CD4-positive, alpha-beta T cell treated with Interleukin-15 for 1 hour (primary cell): ENCODE measurements around the gene CXCL17.

Experiments used
- DNase-seq: peaks from one replicate; pipeline ENCODE4 v3.0.0-alpha.2; 2020

CXCL17 gene

DNA sequence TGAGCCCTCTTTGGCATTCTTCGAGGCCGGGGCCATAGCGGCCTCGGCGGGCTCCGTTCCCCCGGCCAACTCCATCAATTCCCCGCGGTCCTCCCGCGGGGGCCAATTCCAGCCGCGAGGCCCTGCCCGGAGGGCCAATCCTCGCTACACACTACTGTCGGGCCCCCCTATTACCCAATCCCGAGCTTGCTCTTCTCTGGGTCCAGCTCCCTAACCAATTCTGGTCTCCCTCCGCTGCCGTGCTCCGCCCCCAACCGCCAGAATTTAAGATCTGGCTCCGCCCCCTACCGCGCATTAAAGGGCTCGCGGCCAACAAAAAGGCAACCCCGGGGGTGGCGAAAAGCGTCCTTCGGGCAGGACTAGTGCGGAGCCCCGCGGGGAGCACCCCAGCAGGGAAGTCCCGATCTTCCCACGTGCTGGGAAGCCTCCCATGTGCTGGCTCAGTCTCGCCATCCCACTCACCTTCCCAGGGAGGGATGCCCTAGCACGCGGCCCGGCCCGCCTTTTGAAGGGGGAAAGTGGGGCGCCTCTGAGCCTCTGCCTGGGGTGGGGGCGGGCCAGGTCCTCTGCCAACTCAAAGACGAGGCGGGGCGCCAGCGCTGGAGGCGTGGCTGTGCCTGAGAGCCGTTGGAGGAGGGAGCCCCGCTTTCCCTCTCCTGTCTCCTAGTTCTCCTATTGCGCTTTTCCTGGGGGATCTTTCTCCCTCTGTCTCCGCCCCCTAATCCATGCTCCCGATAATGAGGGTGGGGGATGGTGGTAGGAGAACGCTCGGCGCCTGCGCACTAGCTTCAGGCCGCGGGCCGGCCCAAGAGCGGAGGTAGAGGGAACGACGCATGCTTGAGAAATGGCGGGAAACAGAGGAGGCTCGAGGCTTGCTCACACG lies 19.0 kb downstream of the CXCL17 start:
- DNase-seq, result peak; percentile 93

DNA sequence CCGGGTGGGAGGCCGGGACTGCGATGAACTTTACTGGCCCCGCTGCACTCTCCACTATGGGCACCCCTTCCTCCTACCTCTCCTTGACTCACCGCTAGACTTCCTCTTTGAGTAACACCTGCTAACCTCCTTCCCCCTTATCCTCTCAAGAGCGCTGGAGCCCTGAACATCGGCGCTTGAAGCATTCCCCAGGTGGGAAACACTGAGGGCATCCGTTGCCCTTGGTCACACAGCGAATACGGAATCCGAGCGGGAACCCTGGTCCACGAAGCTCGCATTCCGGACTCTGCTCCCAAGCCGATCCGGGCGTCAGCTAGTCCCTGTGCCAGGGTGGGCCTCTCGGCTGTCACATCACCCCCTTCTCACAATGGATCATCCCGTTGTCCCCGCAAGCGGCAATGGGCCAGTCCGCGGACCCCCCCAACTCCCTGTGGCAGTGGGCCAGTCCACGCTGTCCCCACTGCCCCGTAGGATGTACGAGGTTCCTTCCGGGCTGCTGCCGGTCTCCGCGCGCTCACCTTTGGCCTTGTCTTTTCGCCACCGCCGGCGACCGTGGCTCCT lies 19.8 kb downstream of the CXCL17 start:
- DNase-seq, result peak; percentile 57

DNA sequence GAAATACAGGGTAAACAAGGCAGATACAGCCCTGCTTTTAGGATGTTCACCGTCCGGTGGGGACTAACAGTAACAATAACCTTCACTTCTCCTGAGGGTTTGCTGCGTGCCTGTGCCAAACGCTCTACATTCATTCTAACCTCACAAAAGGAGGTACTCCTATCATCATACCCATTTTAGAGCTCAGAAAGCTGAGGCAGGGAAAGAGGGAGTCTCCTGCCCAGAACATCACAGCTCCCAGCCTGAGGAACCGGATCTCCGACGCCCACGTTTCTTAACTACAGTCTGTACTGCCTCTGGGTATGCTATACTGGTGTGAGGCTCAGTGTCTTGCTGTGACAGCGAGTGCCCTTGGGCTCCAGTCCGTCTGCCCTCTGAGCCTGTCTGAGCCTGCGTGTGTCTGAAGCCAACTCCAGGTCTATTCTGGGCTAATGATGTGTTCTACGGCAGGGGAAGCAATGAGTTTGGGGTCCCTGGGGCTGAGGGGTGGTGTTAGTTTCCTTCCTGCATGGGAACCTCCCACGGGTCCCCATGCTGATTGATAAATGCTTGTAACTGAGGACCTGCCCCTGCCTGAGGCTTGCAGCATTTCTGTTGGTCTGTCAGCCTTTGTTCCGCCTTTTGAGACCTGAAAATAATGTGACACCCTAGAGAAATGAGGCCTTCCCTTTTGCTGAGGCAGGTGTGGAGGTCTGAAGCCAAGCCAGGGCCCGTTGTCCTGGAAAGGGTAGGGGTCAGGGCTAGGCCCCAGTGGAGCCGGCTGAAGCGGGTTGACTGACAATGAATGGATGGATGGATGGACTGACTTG lies 20.4 kb downstream of the CXCL17 start:
- no peak for DNase-seq

DNA sequence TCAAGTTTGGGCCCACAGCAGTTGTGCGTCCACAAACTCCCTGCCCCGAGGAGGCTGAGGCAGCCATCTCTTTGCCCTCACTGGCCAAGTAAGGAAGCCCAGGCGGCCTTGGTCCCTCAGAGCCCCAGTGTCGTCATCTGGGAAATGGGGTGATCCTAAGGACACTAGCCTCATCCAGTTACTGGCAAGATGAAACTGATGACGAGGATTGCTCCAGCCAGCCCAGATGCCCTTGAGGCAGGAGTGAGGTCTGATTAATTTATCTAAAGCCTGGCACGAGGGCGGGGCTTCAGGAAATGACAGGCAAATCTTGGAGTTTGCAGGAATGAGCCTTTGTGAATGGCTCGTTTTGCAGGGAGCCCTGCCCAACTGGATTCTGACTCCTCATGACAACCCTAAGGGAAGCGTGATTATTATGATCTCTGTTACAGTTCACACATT lies 21.1 kb downstream of the CXCL17 start:
- no peak for DNase-seq

DNA sequence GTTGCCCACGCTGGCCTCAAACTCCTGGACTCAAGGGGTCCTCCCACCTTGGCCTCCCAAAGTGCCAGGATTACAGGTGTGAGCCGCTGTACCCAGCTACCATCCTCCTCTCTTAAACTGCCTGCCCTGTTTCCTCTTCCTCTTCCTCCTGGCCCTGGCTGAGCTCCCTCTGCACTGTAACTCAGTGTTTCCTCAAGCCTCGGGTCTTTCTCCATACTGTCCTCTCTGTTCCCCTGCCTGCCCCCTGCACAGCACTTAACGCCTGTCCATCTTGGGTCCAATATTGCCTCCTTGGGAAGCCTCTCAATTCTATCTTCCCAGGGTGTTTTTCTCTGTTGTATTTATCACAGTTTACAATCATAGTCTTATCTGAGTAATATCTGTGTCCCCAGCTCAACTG lies 21.6 kb downstream of the CXCL17 start:
- DNase-seq, result no peak

DNA sequence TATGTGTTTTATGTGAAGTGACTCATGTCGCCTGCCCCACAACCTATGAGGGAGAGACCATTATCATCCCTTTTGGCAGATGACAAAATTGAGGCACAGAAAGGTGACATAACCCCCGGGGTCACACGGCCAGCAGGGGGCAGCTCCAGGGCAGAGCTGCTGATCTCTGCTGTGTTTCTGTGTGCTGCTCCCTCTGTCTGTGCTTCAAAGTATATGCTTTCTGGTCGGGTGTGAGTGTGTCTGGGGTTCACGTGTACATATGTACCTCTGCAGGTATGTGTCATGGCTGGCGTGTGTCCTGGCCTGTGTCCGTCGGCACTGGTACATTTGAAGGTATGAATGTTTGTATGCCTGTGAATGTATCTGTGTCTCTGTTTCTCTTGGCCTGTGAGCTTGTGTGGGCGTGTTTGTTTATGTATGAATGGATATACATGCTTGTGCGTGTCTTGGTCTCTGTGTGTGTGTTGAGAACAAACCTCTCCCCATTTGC lies 22.6 kb downstream of the CXCL17 start:
- peak; percentile 75 for DNase-seq

DNA sequence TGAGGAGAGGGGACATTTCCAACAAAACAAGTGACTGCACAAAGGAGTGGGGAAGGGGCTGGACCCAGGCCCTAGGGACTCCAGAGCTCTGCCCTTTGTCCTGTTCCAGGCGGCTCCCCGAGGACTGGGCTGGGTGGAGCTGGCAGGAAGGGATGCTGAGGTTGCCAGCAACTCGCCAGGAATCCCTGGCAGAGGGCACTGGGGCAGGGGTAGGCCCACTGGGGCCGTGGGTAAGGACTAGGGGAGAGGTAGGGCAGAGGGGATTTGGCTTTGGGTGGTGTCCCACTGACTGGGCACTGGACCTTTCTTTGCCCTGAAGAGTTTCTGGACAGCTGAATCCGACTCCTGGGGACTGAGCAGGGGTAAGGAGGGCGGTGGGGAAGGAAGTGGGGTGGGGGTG lies 23.4 kb downstream of the CXCL17 start:
- DNase-seq, result no peak

DNA sequence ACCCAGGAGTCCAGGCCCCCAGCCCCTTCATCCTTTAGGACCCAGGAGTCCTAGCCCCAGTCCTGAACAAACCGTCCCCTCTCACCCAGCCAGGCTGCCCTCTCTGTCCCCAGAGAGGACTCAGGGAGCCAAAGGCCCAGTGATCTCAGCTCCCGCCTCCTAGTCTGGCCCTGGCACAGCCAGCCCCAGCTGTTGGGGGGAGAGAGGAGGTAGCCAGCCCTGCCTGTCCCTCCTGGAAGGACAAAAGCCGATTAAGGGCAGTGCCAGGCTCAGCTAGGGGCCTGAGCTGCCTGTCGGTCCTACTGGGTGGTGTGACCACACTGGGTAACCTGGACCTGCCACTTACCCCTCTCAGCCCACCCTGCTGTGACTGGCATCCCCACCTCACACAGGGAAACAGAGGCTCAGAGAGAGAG lies 30.1 kb downstream of the CXCL17 start:
- no peak for DNase-seq

DNA sequence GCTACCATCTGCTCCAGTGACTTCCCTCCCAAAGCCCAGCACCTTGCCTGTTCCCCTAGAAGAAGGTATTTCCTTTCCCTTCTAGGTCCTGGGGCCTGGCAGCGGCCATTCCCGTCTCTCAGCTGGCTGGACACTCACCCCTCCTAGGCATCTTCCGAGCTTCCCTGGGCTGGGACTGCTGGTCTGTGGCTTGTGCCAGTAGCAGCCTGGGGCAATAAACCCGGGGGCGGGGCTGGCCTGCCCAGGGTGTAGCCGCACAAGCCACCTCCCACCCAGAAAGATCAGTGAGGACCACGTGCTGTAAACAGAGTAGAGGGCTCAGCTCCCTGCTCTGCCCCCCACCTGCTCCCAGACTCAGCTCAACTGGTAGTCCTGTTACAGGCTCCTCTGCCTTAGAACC lies 30.5 kb downstream of the CXCL17 start:
- no peak for DNase-seq

DNA sequence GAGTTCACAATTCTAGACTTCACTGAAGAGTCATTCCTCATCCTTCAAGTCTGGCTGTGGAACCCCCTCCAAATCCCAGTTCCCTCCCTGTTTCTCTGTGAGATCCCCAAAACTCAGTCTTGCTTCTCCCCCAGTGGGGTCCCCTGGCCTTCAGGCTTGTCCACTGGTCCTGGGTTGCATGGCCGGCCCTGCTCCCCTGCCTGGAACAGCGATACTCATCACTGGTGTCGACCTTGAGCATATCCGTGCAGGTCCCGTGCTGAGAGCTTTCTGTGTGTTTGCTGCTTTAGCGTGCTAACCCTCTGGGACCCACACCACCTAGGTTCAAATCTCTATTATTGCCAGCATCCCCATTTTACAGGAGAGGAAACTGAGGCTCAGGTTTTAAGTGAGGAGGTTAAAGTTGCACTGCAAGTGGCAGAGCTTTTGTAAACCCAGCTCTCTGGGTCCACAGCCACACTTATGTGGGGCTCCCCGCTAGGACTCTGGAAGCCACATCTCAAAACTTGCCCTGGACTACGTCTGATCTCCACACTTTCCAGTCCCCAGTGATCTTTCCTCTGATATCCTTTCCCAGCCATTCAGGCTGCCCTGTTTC lies 31.1 kb downstream of the CXCL17 start:
- no peak for DNase-seq

DNA sequence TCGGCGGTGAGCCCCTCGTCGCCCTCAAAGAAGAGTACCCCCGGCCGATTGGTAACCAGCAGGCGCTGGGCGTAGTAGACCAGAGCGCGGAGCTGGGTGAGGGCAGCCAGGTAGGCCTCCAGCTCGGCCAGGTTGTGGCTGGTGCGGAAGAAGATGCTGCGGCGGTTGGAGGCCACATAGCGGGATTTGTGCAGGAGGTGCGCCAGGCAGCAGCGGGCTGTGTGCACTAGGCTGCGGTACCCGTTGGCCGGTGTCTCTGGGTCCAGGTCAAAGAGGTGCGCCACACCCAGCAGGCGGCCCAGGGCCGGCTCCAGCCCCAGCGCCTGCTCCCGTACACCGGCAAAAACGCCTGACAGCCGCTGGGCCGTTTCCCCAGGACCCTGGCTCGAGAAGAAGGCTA lies 32.4 kb downstream of the CXCL17 start:
- DNase-seq, result no peak

DNA sequence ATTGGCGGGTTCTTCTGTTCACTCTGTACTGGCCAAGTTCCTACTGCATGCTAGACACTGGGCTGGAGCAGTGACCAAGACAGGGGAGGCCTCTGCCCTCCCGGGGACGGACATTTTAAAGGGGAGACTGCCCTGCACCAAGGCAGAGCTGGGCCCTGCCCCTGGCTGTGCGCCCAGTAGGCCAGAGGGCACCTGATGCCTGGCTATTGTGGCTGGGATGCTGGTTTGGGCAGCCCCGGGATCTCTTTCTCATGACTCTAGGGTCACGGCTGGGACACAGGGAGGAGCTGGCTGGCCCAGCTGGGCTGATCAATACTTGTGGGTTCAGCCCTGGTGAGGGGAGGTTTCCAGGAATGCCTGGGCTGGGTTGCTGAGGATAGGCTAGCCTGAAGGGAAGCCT lies 33.3 kb downstream of the CXCL17 start:
- DNase-seq, result no peak

DNA sequence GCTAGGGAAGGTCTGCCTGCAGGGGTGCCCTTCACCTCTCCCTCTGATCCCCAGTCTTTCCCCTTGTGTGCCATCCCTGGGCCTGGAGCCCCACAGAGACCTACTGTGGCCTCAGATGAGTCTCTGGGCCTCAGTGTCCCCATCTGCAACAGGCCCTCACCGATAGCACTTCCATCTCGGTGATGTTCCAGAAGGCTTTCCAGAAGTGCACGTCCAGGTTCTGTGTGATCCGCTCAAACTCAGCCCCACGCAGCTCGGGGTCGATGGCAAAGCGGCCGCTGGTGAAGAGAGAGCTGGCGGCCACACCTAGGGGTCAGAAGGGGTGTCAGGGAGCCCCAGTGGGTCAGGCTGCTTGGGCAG lies 35.0 kb downstream of the CXCL17 start:
- DNase-seq, result no peak

DNA sequence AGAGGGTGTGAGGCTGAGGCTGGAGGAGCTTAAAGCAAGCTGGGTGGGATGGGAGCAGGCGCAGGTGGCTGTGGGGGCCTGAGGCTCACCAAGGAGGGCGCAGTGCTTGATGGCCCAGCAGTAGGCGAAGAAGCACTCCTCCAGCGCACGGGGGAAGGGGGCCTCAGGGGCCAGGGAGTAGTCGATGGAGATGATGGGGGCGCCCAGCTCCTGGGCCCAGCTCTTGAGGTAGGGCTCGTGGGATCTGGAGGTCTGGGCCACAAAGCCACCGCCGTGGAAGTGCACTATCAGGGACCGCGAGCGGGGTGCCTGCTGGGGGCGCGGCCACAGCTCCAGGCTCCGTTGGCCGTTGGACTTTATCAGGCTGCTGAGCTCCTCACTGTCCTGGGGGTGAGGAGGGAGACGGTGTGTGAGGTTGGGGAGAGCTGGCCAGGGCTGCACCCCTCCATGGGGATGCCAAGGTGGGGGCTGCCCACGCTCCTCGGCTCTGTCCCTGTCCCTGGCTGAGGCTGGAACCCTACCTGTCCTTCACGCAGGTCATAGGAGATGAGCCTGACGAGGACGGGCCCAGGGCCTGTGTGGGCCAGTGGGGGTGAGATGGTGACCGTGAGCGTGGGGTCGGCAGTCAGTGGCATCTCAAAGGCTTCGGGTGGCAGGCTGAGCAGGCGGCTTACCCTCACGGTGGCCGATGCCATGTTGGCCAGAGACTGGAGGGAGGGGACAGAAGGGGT lies 35.5 kb downstream of the CXCL17 start:
- no peak for DNase-seq

DNA sequence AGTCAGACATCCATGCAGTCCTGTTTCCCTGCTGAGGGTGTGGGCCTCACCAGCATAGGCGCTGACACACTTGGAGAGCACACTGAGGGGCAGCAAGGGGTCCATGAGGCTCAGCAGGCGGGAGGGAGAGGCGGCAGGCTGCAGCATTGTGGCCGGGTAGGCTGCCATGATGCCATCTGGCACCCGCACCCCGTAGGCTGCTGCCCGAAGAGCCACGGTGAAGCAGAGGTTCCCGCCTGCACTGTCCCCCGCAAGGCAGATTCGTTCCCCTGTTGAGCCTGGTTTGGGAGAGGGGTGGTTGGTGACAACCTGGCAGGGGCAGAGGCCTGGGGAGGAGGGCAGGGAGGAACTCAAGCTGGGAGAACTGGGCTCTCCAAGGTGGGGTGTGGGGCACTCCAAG lies 36.6 kb downstream of the CXCL17 start:
- no peak for DNase-seq

DNA sequence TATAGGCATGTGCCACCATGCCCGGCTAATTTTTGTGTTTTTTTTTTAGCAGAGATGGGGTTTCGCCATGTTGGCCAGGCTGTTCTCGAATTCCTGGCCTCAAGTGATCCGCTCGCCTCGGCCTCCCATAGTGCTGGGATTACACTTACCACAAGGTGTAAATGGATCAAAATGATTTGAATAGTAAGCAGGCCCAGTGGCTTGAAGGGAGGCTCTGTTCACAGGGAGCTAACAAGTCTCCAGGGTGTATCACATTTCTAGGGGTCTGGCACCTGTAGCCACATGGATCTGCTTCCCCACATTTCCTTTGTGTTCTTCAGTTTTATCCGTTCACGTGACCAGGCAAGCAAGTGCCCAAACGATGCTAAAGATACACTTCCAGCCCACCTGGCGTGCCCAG lies 39.2 kb downstream of the CXCL17 start:
- DNase-seq, result no peak

DNA sequence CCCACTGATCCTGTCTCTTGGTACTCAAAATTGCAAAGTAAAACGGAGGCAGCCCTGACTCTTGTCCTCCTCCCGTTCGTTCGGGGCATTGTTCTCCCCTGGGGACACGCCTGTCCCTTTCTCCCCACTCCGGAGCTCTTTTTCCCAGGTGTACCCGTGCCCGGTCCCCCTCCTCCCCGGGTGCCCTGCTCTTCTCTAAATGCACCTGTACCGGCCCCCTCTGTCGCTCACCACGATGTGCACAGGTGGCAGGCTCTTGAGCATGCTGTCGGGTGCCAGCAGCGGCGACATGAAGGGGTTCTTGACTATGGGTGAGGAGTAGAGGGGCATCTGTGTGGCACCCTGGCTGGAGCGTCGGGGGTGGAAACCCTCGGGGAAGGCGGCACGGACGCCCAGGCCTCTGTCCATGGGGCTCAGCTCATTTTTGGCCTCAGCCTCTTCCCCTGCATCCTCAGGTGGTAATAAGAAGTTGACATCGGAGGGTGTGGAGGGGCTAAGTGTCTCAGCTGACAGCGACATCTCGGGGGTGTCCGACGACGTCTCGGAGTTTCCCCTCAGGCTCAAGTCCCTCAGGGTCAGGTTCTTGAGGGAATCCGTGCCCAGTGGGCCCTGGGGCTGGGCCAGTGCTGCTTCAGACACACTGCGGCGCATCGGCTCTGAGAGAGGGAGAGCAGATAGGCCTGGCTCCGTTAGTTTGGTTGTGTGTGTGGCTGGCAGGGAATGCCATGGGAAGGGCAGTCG lies 40.2 kb downstream of the CXCL17 start:
- DNase-seq, result no peak

DNA sequence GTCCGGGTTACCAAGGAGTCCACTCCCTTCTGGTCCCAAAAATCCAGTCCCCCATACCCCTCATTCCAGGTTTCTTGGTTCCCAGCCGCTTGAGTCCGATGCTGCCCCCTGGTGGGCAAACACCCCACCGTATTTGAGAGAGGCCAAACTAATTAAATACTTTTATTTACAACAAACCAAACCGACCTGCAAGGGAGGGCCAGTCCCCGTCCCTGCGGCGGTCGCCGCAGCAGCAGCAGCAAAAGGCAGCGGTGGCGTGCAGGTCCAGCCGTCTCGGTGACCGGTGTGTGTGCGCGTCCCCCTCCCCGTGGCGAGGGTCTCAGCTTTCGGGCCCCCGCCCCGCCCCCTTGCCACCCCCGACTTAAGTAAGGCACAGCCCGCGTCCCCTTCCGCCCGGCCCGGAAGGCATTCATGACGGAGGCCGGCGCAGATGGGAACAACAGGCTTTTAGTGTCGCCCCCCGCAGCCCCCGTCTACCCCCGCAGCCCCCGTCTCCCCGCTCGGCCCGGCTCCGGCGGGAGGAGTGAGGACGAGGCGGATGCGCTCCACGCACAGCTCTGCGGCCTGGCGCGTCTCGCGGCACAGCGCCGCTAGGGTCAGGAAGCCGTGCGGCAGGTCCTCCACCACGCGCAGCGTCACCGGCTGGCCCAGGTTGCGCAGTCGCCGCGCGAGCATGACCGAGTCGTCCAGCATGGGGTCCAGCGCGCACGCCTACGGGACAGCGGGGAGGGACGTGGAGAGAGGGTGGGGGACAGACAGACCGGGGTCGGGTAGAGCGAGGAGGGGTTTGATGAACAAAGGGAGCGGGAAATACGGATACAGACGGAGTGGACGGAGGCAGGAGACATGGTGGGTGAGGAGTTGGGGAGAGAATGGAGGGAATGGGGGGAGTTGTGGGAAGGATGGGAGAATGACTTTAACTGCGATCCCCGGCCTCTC lies 41.1 kb downstream of the CXCL17 start:
- peak; percentile 68 for DNase-seq

DNA sequence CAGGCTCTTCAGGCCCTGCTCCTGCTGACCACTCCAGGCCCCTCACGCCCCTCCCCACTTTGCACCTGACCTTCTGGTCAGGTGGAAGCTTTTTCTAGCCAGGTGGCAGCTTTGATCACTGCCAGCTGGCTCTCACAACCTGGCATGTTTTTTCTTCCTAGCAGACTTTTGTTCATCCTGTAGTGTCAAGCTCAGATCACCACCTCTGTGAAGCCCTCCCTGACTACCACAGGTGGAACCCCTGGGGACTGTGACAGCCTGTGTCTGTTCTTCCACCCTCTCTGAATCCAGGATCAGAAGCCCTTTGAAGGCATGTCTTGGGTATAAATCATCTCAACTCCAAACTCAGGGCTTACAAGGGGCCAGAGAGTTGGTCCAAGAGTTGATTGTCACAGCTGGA lies 42.3 kb downstream of the CXCL17 start:
- DNase-seq, result no peak
